ENCODE results near the gene BCL2L12.
"Not testable (repeated sequence)": the region's sequence is repeated elsewhere in the genome, so short reads cannot be mapped to it uniquely, and the experiment has no call there.

BCL2L12 gene

GRCh38 chr19:49716154-49716553 lies 50.4 kb downstream of the BCL2L12 start:
- DNase-seq = no peak

GRCh38 chr19:49718511-49718910 lies 52.8 kb downstream of the BCL2L12 start:
- DNase-seq = no peak

GRCh38 chr19:49718991-49719390 lies 53.3 kb downstream of the BCL2L12 start:
- DNase-seq = no peak

GRCh38 chr19:49719420-49719819 lies 53.7 kb downstream of the BCL2L12 start:
- DNase-seq = not testable (repeated sequence)

Data from NCI-H1694 treated with DMSO at 0.1 percent for 48 hours (cell line).